Measurements from ENCODE around the gene AIPL1.

DNA sequence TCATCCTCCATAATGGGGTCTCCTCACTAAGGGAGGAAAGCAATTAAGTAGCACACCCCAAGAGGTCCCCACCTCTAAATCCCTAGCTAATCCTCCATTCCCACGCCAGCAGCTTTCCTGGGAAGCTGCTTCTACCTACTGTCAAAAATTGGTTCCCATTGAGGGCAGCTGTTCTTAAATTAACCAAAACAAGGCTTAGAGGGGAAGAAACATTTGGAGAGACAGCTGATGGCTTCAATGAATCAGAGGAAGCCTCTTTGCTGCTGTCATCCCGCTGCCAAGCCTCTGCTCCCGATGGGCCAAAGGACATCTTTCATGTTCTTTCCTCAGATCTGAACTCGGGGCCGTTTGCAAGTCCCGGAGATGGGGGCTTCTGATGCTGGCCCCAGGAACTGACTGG is 26.6 kb downstream of the AIPL1 start:
- no peak for TF ChIP-seq NFYB (CRISPR knock-in tag; conservative IDR thresholded peaks at IDR 0.05; ENCODE audit: low read depth)
- TF ChIP-seq, protein P1, sequence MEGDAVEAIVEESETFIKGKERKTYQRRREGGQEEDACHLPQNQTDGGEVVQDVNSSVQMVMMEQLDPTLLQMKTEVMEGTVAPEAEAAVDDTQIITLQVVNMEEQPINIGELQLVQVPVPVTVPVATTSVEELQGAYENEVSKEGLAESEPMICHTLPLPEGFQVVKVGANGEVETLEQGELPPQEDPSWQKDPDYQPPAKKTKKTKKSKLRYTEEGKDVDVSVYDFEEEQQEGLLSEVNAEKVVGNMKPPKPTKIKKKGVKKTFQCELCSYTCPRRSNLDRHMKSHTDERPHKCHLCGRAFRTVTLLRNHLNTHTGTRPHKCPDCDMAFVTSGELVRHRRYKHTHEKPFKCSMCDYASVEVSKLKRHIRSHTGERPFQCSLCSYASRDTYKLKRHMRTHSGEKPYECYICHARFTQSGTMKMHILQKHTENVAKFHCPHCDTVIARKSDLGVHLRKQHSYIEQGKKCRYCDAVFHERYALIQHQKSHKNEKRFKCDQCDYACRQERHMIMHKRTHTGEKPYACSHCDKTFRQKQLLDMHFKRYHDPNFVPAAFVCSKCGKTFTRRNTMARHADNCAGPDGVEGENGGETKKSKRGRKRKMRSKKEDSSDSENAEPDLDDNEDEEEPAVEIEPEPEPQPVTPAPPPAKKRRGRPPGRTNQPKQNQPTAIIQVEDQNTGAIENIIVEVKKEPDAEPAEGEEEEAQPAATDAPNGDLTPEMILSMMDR (IDR thresholded peaks at IDR 0.05): no peak
- TF ChIP-seq ESRRA (CRISPR knock-in tag; IDR thresholded peaks at IDR 0.05; ENCODE audit: borderline replicate concordance): no peak
- TF ChIP-seq CREM (CRISPR knock-in tag; IDR thresholded peaks at IDR 0.05): no peak
- TF ChIP-seq RELA (CRISPR knock-in tag; IDR thresholded peaks at IDR 0.05; ENCODE audit: borderline replicate concordance): no peak
- TF ChIP-seq, protein P2, sequence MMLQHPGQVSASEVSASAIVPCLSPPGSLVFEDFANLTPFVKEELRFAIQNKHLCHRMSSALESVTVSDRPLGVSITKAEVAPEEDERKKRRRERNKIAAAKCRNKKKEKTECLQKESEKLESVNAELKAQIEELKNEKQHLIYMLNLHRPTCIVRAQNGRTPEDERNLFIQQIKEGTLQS (CRISPR knock-in tag; conservative IDR thresholded peaks at IDR 0.05): no peak
- no peak for TF ChIP-seq JAZF1 (CRISPR knock-in tag; IDR thresholded peaks at IDR 0.05)

All from WTC11 (cell line).